22Rv1 (cell line): ENCODE measurements around the gene ARHGAP45.

Source experiments
- CTCF ChIP-seq: fragments of 450-650 bp; IDR thresholded peaks from 2 replicates; pipeline ENCODE4 v1.5.1; 2017; ENCODE audit warnings: mild to moderate bottlenecking
- ZFX ChIP-seq: fragments of 450-650 bp; IDR thresholded peaks from 2 replicates; pipeline ENCODE4 v1.6.1; 2017; ENCODE audit warnings: antibody characterized with exemption, borderline replicate concordance

- TF ChIP-seq CTCF, result no peak
- no peak for TF ChIP-seq ZFX
Measured at GRCh38 chr19:1122021-1122971, 55.3 kb downstream of the ARHGAP45 start.
